SU-DHL-6 (cell line): ENCODE measurements around the gene RUNX2.

Experiments
- H2AFZ ChIP-seq: fragments of 200-600 bp; sonication (generic); 2 replicates; pipeline ENCODE4 v1.6.1; 2014; ENCODE audit warnings: low read depth, mild to moderate bottlenecking, moderate library complexity, mixed read lengths, antibody characterized with exemption, low read length; ENCODE audit not compliant: severe bottlenecking
- H3F3A ChIP-seq: fragments of 200-600 bp; shearing (Covaris generic); 2 replicates; pipeline ENCODE4 v1.6.0; 2016; ENCODE audit warnings: antibody characterized with exemption, mild to moderate bottlenecking; ENCODE audit not compliant: insufficient read depth
- H3K27ac ChIP-seq: fragments of 200-600 bp; sonication (generic); 2 replicates; pipeline ENCODE4 v1.5.1; 2016; ENCODE audit warnings: low read depth, mild to moderate bottlenecking, low read length, moderate library complexity, mixed read lengths
- H3K27me3 ChIP-seq: fragments of 200-600 bp; sonication (generic), shearing (Covaris generic); 2 replicates; pipeline ENCODE4 v1.6.0; 2014; ENCODE audit warnings: mild to moderate bottlenecking, low read length
- H3K36me3 ChIP-seq: fragments of 200-600 bp; sonication (generic); 2 replicates; pipeline ENCODE4 v1.6.1; 2014; ENCODE audit warnings: mild to moderate bottlenecking, low read length, mixed read lengths
- H3K4me2 ChIP-seq: fragments of 300-600, 200-600 bp; shearing (Covaris generic), sonication (generic); 2 replicates; pipeline ENCODE4 v1.6.0; 2014; ENCODE audit warnings: low read length, low read depth, mild to moderate bottlenecking; ENCODE audit not compliant: poor library complexity, severe bottlenecking
- H3K4me3 ChIP-seq: fragments of 200-600 bp; sonication (generic); 2 replicates; pipeline ENCODE4 v1.5.1; 2014; ENCODE audit warnings: antibody characterized with exemption, low read length, mild to moderate bottlenecking, mixed read lengths; ENCODE audit not compliant: insufficient read depth, poor library complexity, severe bottlenecking
- H3K79me2 ChIP-seq: fragments of 200-600 bp; sonication (generic); 2 replicates; pipeline ENCODE4 v1.6.1; 2014; ENCODE audit warnings: mild to moderate bottlenecking, low read length, moderate library complexity; ENCODE audit not compliant: insufficient read depth
- H3K9ac ChIP-seq: fragments of 200-600 bp; sonication (generic); 2 replicates; pipeline ENCODE4 v1.7.0; 2014; ENCODE audit warnings: mild to moderate bottlenecking, low read length
- H3K9me2 ChIP-seq: fragments of 200-600 bp; sonication (generic); replicated peaks from 2 replicates; pipeline ENCODE4 v1.6.1; 2014; ENCODE audit warnings: low read length; ENCODE audit not compliant: insufficient read depth
- H3K9me3 ChIP-seq: fragments of 200-600 bp; sonication (generic); 2 replicates; pipeline ENCODE4 v1.6.1; 2014; ENCODE audit warnings: low read length, mixed read lengths; ENCODE audit not compliant: insufficient read depth
- H4K20me1 ChIP-seq: fragments of 200-600 bp; sonication (generic); 2 replicates; pipeline ENCODE4 v1.6.1; 2014; ENCODE audit warnings: low read depth, mild to moderate bottlenecking, antibody characterized with exemption, low read length, moderate library complexity, mixed read lengths
- EZH2phosphoT487 ChIP-seq: fragments of 200-600 bp; sonication (generic), shearing (Covaris generic); conservative IDR thresholded peaks from 2 replicates; pipeline ENCODE4 v1.6.1; 2018; ENCODE audit warnings: mild to moderate bottlenecking, antibody characterized with exemption, low read length, moderate library complexity, mixed read lengths
- TF ChIP-seq, protein P1 (sequence below): fragments of 200-600 bp; sonication (generic); IDR thresholded peaks from one replicate; pipeline ENCODE4 v1.5.1; 2017; ENCODE audit warnings: antibody characterized with exemption, mild to moderate bottlenecking, low read length, moderate library complexity; ENCODE audit not compliant: insufficient read depth, poor library complexity, severe bottlenecking

Gene RUNX2

DNA sequence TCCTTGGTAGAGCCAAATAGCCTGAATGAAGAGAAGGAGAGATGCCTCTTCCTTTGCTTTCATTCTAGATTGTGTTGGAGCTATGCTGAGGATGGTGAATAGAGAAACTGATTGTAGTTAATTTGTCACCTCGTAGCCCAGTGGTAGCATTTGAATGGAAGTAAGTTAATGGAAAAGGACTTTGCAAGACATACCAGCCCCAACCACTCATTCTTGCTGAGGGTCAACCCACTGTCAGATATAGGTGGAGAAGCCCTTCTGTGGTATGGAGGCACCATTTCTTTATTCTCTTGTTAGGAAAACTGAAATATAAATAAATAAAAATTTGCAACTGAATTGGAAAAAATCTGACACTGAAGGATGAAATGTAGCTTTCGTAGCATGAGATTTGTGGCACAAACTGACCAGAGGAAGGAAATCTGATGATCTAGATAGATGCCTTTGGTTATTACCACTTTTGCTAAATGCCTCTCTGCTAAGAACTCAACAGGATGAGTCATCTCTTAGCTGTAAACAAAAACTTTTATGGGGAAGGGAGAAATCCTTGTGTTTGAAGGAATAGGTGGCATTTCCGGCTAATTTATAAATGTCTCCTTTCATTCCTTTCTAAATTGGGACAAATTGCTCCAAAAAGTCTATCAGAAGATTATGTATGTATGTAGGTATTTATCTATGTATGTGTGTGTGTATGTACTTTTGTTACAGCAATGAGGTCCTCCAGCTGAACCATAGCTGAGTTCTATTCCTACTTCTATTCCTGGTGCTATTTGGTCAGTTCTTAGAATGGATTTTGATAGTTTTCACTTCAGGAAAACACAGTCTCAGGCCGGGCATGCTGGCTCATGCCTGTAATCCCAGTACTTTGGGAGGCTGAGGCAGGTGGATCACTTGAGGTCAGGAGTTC lies 126.1 kb downstream of the RUNX2 start:
- H3K9me2 ChIP-seq = no peaks in the 10 kb centered on the region
- H3K27me3 ChIP-seq = no peaks in the 10 kb centered on the region
- TF ChIP-seq, protein P1, sequence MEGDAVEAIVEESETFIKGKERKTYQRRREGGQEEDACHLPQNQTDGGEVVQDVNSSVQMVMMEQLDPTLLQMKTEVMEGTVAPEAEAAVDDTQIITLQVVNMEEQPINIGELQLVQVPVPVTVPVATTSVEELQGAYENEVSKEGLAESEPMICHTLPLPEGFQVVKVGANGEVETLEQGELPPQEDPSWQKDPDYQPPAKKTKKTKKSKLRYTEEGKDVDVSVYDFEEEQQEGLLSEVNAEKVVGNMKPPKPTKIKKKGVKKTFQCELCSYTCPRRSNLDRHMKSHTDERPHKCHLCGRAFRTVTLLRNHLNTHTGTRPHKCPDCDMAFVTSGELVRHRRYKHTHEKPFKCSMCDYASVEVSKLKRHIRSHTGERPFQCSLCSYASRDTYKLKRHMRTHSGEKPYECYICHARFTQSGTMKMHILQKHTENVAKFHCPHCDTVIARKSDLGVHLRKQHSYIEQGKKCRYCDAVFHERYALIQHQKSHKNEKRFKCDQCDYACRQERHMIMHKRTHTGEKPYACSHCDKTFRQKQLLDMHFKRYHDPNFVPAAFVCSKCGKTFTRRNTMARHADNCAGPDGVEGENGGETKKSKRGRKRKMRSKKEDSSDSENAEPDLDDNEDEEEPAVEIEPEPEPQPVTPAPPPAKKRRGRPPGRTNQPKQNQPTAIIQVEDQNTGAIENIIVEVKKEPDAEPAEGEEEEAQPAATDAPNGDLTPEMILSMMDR = no peak
- no peak for TF ChIP-seq EZH2phosphoT487
- no peak overlapping the region for H3K27ac ChIP-seq
- H3K9me3 ChIP-seq = no peaks in the 10 kb centered on the region
- no peaks in the 10 kb centered on the region for H4K20me1 ChIP-seq
- no peak overlapping the region for H3K9ac ChIP-seq
- H3F3A ChIP-seq = no peaks in the 10 kb centered on the region
- no peaks in the 10 kb centered on the region for H3K36me3 ChIP-seq
- no peak overlapping the region for H3K4me2 ChIP-seq
- no peak overlapping the region for H2AFZ ChIP-seq
- H3K4me3 ChIP-seq = no peak overlapping the region
- H3K79me2 ChIP-seq = no peaks in the 10 kb centered on the region

DNA sequence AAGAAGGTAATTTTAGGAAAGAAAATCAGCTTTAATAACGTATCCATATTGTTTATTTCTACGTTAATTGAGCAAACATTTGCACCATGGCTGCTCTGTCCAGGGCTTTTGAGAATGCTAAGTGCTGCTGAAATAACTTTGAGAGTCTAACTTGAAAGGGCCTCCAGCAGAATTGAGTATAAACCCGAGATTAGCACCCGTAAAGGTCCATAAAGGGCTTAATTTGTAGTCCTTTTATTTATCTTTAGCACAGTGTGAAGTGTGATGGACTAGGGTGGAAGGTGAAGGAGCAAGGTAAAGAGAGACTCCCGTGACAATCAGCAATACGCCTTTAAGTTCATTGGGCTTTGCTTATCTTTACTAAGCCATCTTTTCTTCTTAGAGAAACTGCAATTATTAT lies 127.3 kb downstream of the RUNX2 start:
- Histone ChIP-seq H3K27ac (no peak overlapping the region), H3K4me3 (no peak overlapping the region), H3K9ac (no peak overlapping the region), H3K4me2 (no peak overlapping the region), H3F3A (no peaks in the 10 kb centered on the region), H2AFZ (no peak overlapping the region), H3K79me2 (no peaks in the 10 kb centered on the region), H3K9me3 (no peaks in the 10 kb centered on the region), H4K20me1 (no peaks in the 10 kb centered on the region), H3K27me3 (no peaks in the 10 kb centered on the region), H3K9me2 (no peaks in the 10 kb centered on the region), H3K36me3 (no peaks in the 10 kb centered on the region)
- no peak for TF ChIP-seq EZH2phosphoT487
- TF ChIP-seq, protein P1 = no peak

DNA sequence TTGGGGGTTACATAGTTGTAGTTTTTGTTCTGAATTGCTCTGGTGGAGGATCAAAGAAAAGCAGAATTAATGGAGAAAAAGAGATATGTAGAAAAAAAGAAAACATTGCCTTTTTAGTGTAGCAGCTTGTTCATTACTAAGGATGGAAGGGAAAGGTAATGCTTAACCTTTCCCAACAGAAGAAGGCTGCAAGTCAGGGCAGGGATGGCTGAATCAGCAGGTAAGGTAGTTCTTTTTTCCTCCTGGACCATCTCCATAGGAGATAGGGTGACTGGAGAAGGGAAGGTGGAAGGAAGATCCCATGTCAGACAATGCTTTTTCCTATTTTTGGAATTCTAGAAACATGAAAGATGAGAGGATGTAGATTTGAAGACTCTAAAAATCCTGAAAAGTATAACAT lies 129.0 kb downstream of the RUNX2 start:
- no peaks in the 10 kb centered on the region for H3K79me2 ChIP-seq
- no peaks in the 10 kb centered on the region for H3K27me3 ChIP-seq
- H3K9me2 ChIP-seq = no peaks in the 10 kb centered on the region
- no peak overlapping the region for H2AFZ ChIP-seq
- no peak overlapping the region for H3K9ac ChIP-seq
- H3K4me3 ChIP-seq = no peak overlapping the region
- no peaks in the 10 kb centered on the region for H3K36me3 ChIP-seq
- no peaks in the 10 kb centered on the region for H3F3A ChIP-seq
- no peak overlapping the region for H3K4me2 ChIP-seq
- TF ChIP-seq, protein P1 = no peak
- no peak for TF ChIP-seq EZH2phosphoT487
- no peak overlapping the region for H3K27ac ChIP-seq
- H3K9me3 ChIP-seq = no peaks in the 10 kb centered on the region
- H4K20me1 ChIP-seq = no peaks in the 10 kb centered on the region
